Measurements from ENCODE around the gene IRF1. TPM values are rescaled to one million over a fixed set of nuclear protein-coding genes. Genes with fewer than 3 reads are reported as not detected.

The IRF1 gene
- total and polyA plus RNA-seq, 4 donors = 32.9 to 141 (median 68.5) TPM

- no peak for ATAC-seq (ENCODE audit: insufficient read depth, low FRiP score)
- no peak for DNase-seq
- Histone ChIP-seq H3K4me3 (no peak overlapping the region), H3K4me1 (ENCODE audit: control insufficient read depth in 5 of 5, insufficient read depth in 5 of 5, low read length in 5 of 5) (peaks cover 0 to 34% (median 19%) of the 10 kb centered on the region in 5 donors), H3K9ac (ENCODE audit: insufficient read depth in 1 of 2, low read length in 2 of 2) (no peak overlapping the region), H3K36me3 (ENCODE audit: control insufficient read depth in 4 of 4, insufficient read depth in 4 of 4, low read length in 4 of 4) (peaks cover 0 to 4% (median under 1%) of the 10 kb centered on the region in 4 donors), H3K27ac (ENCODE audit: low read depth in 1 of 2, low read length in 1 of 2) (peak overlapping the region in 1 of 2 donors; percentile 34), H3K27me3 (ENCODE audit: control insufficient read depth in 3 of 3, insufficient read depth in 3 of 3, low read length in 2 of 3) (no peaks in the 10 kb centered on the region), H3K9me3 (ENCODE audit: control insufficient read depth in 4 of 4, insufficient read depth in 3 of 4, low read length in 3 of 4) (no peaks in the 10 kb centered on the region)
- TF ChIP-seq CTCF (IDR thresholded peaks at IDR 0.05; ENCODE audit: control extremely low read depth, extremely low read depth) = no peak
- WGBS, 2 donors = 81 to 82% methylated on average over 6 of the region's 6 CpGs
These were observed 21.1 kb downstream of the IRF1 start for GRCh38 chr5:132469380-132470009.

GRCh38 chr5:132468656-132469379 is 21.8 kb downstream of the IRF1 start:
- WGBS, 2 donors = 80 to 91% methylated on average over 3 of the region's 3 CpGs
- no peak overlapping the region for H3K27ac ChIP-seq (ENCODE audit: low read depth in 1 of 2, low read length in 1 of 2)
- DNase-seq (no peak), ATAC-seq (ENCODE audit: insufficient read depth, low FRiP score) (no peak)
- H3K9ac ChIP-seq (ENCODE audit: insufficient read depth in 1 of 2, low read length in 2 of 2) = no peak overlapping the region
- no peak overlapping the region for H3K4me3 ChIP-seq
- H3K9me3 ChIP-seq (ENCODE audit: control insufficient read depth in 4 of 4, insufficient read depth in 3 of 4, low read length in 3 of 4) = no peaks in the 10 kb centered on the region
- TF ChIP-seq CTCF (IDR thresholded peaks at IDR 0.05; ENCODE audit: control extremely low read depth, extremely low read depth) = no peak
- peaks cover 0 to 41% (median 23%) of the 10 kb centered on the region in 5 donors for H3K4me1 ChIP-seq (ENCODE audit: control insufficient read depth in 5 of 5, insufficient read depth in 5 of 5, low read length in 5 of 5)
- no peaks in the 10 kb centered on the region for H3K27me3 ChIP-seq (ENCODE audit: control insufficient read depth in 3 of 3, insufficient read depth in 3 of 3, low read length in 2 of 3)
- H3K36me3 ChIP-seq (ENCODE audit: control insufficient read depth in 4 of 4, insufficient read depth in 4 of 4, low read length in 4 of 4) = peaks cover 0 to 4% (median under 1%) of the 10 kb centered on the region in 4 donors

- DNase-seq (no peak), ATAC-seq (ENCODE audit: insufficient read depth, low FRiP score) (no peak)
- Histone ChIP-seq H3K9ac (ENCODE audit: insufficient read depth in 1 of 2, low read length in 2 of 2) (no peak overlapping the region), H3K9me3 (ENCODE audit: control insufficient read depth in 4 of 4, insufficient read depth in 3 of 4, low read length in 3 of 4) (no peaks in the 10 kb centered on the region), H3K4me3 (no peak overlapping the region), H3K27me3 (ENCODE audit: control insufficient read depth in 3 of 3, insufficient read depth in 3 of 3, low read length in 2 of 3) (no peaks in the 10 kb centered on the region), H3K27ac (ENCODE audit: low read depth in 1 of 2, low read length in 1 of 2) (peak overlapping the region in 1 of 2 donors; percentile 84), H3K36me3 (ENCODE audit: control insufficient read depth in 4 of 4, insufficient read depth in 4 of 4, low read length in 4 of 4) (peaks cover 0 to 4% (median under 1%) of the 10 kb centered on the region in 4 donors), H3K4me1 (ENCODE audit: control insufficient read depth in 5 of 5, insufficient read depth in 5 of 5, low read length in 5 of 5) (peaks cover 0 to 43% (median 24%) of the 10 kb centered on the region in 5 donors)
- WGBS, 2 donors = 28 to 51% methylated on average over 4 of the region's 4 CpGs
- no peak for TF ChIP-seq CTCF (IDR thresholded peaks at IDR 0.05; ENCODE audit: control extremely low read depth, extremely low read depth)
These were observed 23.1 kb downstream of the IRF1 start for GRCh38 chr5:132467287-132467984.

Measured in lung (tissue), 12 donors.